ENCODE data around the gene WNK2.

WNK2 gene

GRCh38 chr9:93238953-93239925 lies 55.3 kb downstream of the WNK2 start:
- POLR2A ChIA-PET, result no interaction called here
- H3K36me3 ChIP-seq (ENCODE audit: control insufficient read depth in 2 of 2, insufficient read depth in 1 of 2, low read length in 2 of 2), result peaks cover 0 to 25% of the 10 kb centered on the region in 2 experiments; a peak in 1 of 3 replicates

DNA sequence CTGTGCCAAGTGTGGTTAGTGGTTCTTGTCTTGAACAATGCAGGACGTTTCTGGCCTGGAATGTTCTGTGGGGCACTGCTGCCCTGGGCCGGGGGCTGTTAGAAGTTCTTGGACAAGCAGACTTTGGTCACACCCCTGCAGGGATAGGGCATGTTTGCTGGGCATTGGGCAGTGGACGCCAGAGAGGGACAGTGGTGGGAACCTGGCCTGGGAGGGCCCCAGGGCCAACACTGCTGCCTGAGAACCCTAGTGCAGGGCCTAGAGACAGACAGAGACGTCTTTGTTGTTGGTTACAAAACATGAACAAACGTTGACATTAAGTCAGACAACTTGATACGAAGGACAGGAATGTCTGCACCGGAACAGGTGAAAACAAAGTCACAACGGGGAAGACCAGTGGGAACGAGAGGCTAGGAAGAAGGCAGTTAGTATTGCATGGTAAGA lies 57.0 kb downstream of the WNK2 start:
- Histone ChIP-seq H3K4me1 (ENCODE audit: control insufficient read depth, insufficient read depth, low read length) (no peaks in the 10 kb centered on the region), H3K36me3 (ENCODE audit: control insufficient read depth in 2 of 2, insufficient read depth in 1 of 2, low read length in 2 of 2) (peaks cover 0 to 25% of the 10 kb centered on the region in 2 experiments; a peak in 1 of 3 replicates), H3K27ac (ENCODE audit: extremely low read depth, low read depth, low read length) (no peak overlapping the region), H3K9me3 (ENCODE audit: control insufficient read depth, insufficient read depth, low read depth, low read length) (no peaks in the 10 kb centered on the region), H3K4me3 (ENCODE audit: low read depth, low read length) (no peak overlapping the region)
- ChIA-PET CTCF (interaction anchor here (0.6 to 1.0 kb wide), 2 partner anchors 18 to 319 kb away, joined by 3 to 5 read pairs; no protein-coding TSS in a partner anchor), POLR2A (no interaction called here)
- no peak for TF ChIP-seq PATZ1 (tag by site-specific recombination; IDR thresholded peaks at IDR 0.05)
- TF ChIP-seq ZNF157 (tag by site-specific recombination; IDR thresholded peaks at IDR 0.05), result no peak
- TF ChIP-seq, protein P1, sequence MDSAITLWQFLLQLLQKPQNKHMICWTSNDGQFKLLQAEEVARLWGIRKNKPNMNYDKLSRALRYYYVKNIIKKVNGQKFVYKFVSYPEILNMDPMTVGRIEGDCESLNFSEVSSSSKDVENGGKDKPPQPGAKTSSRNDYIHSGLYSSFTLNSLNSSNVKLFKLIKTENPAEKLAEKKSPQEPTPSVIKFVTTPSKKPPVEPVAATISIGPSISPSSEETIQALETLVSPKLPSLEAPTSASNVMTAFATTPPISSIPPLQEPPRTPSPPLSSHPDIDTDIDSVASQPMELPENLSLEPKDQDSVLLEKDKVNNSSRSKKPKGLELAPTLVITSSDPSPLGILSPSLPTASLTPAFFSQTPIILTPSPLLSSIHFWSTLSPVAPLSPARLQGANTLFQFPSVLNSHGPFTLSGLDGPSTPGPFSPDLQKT (IDR thresholded peaks at IDR 0.05; ENCODE audit: borderline replicate concordance, low read depth, low read length), result no peak
- TF ChIP-seq, protein P2, sequence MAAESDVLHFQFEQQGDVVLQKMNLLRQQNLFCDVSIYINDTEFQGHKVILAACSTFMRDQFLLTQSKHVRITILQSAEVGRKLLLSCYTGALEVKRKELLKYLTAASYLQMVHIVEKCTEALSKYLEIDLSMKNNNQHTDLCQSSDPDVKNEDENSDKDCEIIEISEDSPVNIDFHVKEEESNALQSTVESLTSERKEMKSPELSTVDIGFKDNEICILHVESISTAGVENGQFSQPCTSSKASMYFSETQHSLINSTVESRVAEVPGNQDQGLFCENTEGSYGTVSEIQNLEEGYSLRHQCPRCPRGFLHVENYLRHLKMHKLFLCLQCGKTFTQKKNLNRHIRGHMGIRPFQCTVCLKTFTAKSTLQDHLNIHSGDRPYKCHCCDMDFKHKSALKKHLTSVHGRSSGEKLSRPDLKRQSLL (tag by site-specific recombination; IDR thresholded peaks at IDR 0.05), result no peak
- TF ChIP-seq ZSCAN18 (tag by site-specific recombination; IDR thresholded peaks at IDR 0.05), result no peak

More at GRCh38 chr9:93238953-93239925, 55.3 kb downstream of the WNK2 start:
- TF ChIP-seq ZSCAN16 (tag by site-specific recombination; IDR thresholded peaks at IDR 0.05) (no peak), ATF2 (tag by site-specific recombination; IDR thresholded peaks at IDR 0.05; ENCODE audit: low read depth) (no peak), ZBTB17 (tag by site-specific recombination; IDR thresholded peaks at IDR 0.05) (no peak), TCF7L2 (IDR thresholded peaks at IDR 0.05; ENCODE audit: borderline replicate concordance, low read depth, low read length) (no peak), ZNF561 (tag by site-specific recombination; IDR thresholded peaks at IDR 0.05; ENCODE audit: borderline replicate concordance) (no peak), OSR2 (tag by site-specific recombination; IDR thresholded peaks at IDR 0.05) (no peak), ZNF2 (tag by site-specific recombination; IDR thresholded peaks at IDR 0.05) (no peak), ZNF354C (tag by site-specific recombination; IDR thresholded peaks at IDR 0.05; ENCODE audit: borderline replicate concordance, low read depth) (no peak), ZNF184 (tag by site-specific recombination; IDR thresholded peaks at IDR 0.05) (no peak), ZNF645 (tag by site-specific recombination; IDR thresholded peaks at IDR 0.05) (no peak), ZNF174 (tag by site-specific recombination; IDR thresholded peaks at IDR 0.05) (no peak), HOXA7 (CRISPR knock-in tag; IDR thresholded peaks at IDR 0.05; ENCODE audit: borderline replicate concordance) (no peak), SCRT1 (tag by site-specific recombination; IDR thresholded peaks at IDR 0.05; ENCODE audit: borderline replicate concordance) (no peak), ZNF169 (tag by site-specific recombination; IDR thresholded peaks at IDR 0.05) (no peak), ZNF221 (tag by site-specific recombination; IDR thresholded peaks at IDR 0.05; ENCODE audit: borderline replicate concordance) (no peak)
- TF ChIP-seq, protein P3, sequence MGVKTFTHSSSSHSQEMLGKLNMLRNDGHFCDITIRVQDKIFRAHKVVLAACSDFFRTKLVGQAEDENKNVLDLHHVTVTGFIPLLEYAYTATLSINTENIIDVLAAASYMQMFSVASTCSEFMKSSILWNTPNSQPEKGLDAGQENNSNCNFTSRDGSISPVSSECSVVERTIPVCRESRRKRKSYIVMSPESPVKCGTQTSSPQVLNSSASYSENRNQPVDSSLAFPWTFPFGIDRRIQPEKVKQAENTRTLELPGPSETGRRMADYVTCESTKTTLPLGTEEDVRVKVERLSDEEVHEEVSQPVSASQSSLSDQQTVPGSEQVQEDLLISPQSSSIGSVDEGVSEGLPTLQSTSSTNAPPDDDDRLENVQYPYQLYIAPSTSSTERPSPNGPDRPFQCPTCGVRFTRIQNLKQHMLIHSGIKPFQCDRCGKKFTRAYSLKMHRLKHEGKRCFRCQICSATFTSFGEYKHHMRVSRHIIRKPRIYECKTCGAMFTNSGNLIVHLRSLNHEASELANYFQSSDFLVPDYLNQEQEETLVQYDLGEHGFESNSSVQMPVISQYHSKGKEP (tag by site-specific recombination; IDR thresholded peaks at IDR 0.05), result no peak
- TF ChIP-seq, protein P4, sequence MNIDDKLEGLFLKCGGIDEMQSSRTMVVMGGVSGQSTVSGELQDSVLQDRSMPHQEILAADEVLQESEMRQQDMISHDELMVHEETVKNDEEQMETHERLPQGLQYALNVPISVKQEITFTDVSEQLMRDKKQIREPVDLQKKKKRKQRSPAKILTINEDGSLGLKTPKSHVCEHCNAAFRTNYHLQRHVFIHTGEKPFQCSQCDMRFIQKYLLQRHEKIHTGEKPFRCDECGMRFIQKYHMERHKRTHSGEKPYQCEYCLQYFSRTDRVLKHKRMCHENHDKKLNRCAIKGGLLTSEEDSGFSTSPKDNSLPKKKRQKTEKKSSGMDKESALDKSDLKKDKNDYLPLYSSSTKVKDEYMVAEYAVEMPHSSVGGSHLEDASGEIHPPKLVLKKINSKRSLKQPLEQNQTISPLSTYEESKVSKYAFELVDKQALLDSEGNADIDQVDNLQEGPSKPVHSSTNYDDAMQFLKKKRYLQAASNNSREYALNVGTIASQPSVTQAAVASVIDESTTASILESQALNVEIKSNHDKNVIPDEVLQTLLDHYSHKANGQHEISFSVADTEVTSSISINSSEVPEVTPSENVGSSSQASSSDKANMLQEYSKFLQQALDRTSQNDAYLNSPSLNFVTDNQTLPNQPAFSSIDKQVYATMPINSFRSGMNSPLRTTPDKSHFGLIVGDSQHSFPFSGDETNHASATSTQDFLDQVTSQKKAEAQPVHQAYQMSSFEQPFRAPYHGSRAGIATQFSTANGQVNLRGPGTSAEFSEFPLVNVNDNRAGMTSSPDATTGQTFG (tag by site-specific recombination; IDR thresholded peaks at IDR 0.05; ENCODE audit: borderline replicate concordance), result no peak
- CTCF ChIA-PET, result interaction anchor here (0.6 kb wide), 1 partner anchor 174 kb away, joined by 3 read pairs; no protein-coding TSS in a partner anchor
- no peak overlapping the region for H3K4me3 ChIP-seq (ENCODE audit: low read depth, low read length)
- H3K27ac ChIP-seq (ENCODE audit: extremely low read depth, low read depth, low read length), result no peak overlapping the region
- no peaks in the 10 kb centered on the region for H3K4me1 ChIP-seq (ENCODE audit: control insufficient read depth, insufficient read depth, low read length)
- no peaks in the 10 kb centered on the region for H3K9me3 ChIP-seq (ENCODE audit: control insufficient read depth, insufficient read depth, low read depth, low read length)

Measured in HEK293 (cell line).